DND-41 (cell line): ENCODE measurements around the gene TRIM65.

ENCODE experiments used
- CTCF ChIP-seq: IDR thresholded peaks from 2 replicates; pipeline ENCODE4 v1.5.1; 2012; ENCODE audit warnings: borderline replicate concordance, low read length, moderate library complexity, mild to moderate bottlenecking; ENCODE audit not compliant: poor library complexity, severe bottlenecking; ENCODE audit errors: extremely low read depth
- EZH2 ChIP-seq: IDR thresholded peaks from 3 replicates; pipeline ENCODE4 v1.6.1; 2012; ENCODE audit warnings: borderline replicate concordance, low read depth, mild to moderate bottlenecking, moderate library complexity, low read length, inconsistent platforms; ENCODE audit not compliant: severe bottlenecking

GRCh38 chr17:75931062-75931461, 34.3 kb upstream of the TRIM65 start:
- TF ChIP-seq EZH2 (no peak), CTCF (no peak)
